ENCODE data around the gene FASTK. TPM values are rescaled to one million over a fixed set of nuclear protein-coding genes. Genes with fewer than 3 reads are reported as not detected.

Gene FASTK
- total RNA-seq, 1 donor from 2014 or later: 82.4 TPM

GRCh38 chr7:151079199-151079910 is 1.3 kb downstream of the FASTK start:
- peak overlapping the region; percentile 91 for H3K4me3 Mint-ChIP-seq
- no peaks in the 10 kb centered on the region for H3K9me3 Mint-ChIP-seq
- no peak overlapping the region for H3K27ac Mint-ChIP-seq (ENCODE audit: unreplicated experiment)
- TF ChIP-seq, protein P1, sequence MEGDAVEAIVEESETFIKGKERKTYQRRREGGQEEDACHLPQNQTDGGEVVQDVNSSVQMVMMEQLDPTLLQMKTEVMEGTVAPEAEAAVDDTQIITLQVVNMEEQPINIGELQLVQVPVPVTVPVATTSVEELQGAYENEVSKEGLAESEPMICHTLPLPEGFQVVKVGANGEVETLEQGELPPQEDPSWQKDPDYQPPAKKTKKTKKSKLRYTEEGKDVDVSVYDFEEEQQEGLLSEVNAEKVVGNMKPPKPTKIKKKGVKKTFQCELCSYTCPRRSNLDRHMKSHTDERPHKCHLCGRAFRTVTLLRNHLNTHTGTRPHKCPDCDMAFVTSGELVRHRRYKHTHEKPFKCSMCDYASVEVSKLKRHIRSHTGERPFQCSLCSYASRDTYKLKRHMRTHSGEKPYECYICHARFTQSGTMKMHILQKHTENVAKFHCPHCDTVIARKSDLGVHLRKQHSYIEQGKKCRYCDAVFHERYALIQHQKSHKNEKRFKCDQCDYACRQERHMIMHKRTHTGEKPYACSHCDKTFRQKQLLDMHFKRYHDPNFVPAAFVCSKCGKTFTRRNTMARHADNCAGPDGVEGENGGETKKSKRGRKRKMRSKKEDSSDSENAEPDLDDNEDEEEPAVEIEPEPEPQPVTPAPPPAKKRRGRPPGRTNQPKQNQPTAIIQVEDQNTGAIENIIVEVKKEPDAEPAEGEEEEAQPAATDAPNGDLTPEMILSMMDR (conservative IDR thresholded peaks at IDR 0.05): no peak
- no peaks in the 10 kb centered on the region for H3K27me3 Mint-ChIP-seq (ENCODE audit: low read depth)
- DNase-seq (ENCODE audit: low read depth, low spot score): no peak
- H3K4me1 Mint-ChIP-seq: peaks cover 22% of the 10 kb centered on the region
- peaks cover 7% of the 10 kb centered on the region for H3K36me3 Mint-ChIP-seq (ENCODE audit: low read depth)

DNA sequence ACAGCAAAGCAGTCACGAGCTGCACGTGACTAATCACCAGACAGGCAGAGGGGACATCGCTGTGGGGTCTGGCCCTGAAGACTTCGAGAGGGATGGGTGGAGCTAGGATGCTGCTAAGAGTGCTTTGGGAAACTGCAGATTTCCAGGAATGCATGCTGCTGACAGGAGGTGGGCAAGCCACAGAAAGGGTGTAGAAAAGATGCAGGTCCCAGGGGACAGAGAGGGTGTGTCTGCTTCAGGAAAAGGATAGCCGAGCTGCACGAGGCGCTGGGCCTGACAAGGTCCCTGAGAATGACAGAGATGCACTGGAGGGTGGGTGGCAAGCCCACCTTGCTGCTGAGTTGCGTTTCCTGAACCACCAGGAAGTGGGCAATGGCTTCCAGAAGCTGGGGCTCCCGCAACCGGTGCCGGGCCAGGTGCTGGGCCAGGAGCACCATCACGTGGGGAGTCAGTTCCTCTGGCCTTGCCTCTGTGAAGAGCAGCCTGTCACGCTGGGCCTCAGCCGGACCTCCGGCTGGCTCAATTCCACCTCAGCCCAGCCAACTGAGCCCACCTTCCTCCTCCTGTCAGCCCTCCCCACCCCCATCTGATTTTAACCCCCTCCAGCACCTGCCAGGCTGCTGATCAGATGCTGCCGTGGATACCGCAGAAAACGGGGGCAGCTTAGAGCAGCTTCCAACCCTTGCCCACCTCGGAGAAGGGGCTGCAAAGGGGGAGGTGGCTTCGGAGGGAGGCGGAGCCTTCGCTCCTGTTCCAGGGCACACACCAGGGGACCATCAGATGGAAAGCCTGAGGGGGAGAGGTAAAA is 2.2 kb downstream of the FASTK start:
- Mint-ChIP-seq H3K27ac (ENCODE audit: unreplicated experiment) (peak overlapping the region; percentile 14), H3K9me3 (no peaks in the 10 kb centered on the region), H3K4me1 (peaks cover 22% of the 10 kb centered on the region), H3K27me3 (ENCODE audit: low read depth) (no peaks in the 10 kb centered on the region), H3K4me3 (peak overlapping the region; percentile 91), H3K36me3 (ENCODE audit: low read depth) (peaks cover 7% of the 10 kb centered on the region)
- TF ChIP-seq, protein P1 (conservative IDR thresholded peaks at IDR 0.05): no peak
- DNase-seq (ENCODE audit: low read depth, low spot score): no peak

DNA sequence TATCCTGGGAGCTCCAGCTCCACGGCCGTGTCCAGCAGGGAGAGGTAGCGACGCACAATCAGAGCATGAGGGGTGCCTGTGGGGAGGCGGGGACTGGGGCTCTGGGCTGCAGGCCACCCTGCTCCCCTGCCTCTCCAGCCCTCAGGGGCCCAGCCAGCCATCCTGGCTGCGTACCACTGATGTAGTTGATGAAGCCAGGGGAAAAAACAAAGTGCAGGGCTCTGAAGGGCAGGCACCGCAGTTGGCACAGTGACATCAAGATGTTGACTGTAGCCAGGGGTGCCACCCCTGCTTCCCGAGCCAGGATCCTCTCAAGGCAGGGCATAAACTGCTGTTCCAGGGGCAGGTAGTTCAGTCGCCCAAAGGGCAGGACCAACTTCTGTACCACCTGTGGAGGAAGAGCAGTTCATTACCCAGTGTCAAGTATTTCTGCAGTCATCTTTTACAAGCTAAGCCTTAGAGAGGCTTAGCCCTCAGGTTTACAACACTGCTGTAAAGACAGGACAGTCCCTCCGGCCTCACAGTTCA is 2.8 kb downstream of the FASTK start:
- Mint-ChIP-seq H3K27ac (ENCODE audit: unreplicated experiment) (peak overlapping the region; percentile 14), H3K9me3 (no peaks in the 10 kb centered on the region), H3K4me3 (peak overlapping the region; percentile 91), H3K4me1 (peaks cover 20% of the 10 kb centered on the region), H3K27me3 (ENCODE audit: low read depth) (no peaks in the 10 kb centered on the region), H3K36me3 (ENCODE audit: low read depth) (peaks cover 7% of the 10 kb centered on the region)
- DNase-seq (ENCODE audit: low read depth, low spot score): no peak
- TF ChIP-seq, protein P1 (conservative IDR thresholded peaks at IDR 0.05): no peak

GRCh38 chr7:151076863-151077704 is 3.5 kb downstream of the FASTK start:
- Mint-ChIP-seq H3K27ac (ENCODE audit: unreplicated experiment) (no peak overlapping the region), H3K4me3 (peak overlapping the region; percentile 57), H3K36me3 (ENCODE audit: low read depth) (peaks cover 7% of the 10 kb centered on the region), H3K27me3 (ENCODE audit: low read depth) (no peaks in the 10 kb centered on the region), H3K4me1 (peaks cover 17% of the 10 kb centered on the region), H3K9me3 (no peaks in the 10 kb centered on the region)
- TF ChIP-seq, protein P1 (conservative IDR thresholded peaks at IDR 0.05): peak; percentile 46
- DNase-seq (ENCODE audit: low read depth, low spot score): peak; percentile 47

DNA sequence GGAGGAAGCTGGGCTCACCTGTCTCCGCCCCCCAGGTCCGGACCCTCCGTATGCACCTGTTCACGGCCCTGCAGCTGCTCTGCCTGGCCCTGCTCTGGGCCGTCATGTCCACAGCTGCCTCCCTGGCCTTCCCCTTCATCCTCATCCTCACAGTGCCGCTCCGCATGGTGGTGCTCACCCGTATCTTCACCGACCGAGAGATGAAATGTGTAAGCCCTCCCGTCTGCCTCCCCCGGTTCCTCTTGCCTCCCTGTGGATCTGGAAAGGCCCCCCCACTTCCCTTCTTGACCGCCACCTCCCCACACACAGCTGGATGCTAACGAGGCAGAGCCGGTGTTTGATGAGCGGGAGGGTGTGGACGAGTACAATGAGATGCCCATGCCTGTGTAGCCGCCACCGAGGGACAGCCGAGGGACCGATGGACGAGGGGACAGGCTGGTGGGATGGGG is 4.6 kb downstream of the FASTK start:
- Mint-ChIP-seq H3K27me3 (ENCODE audit: low read depth) (no peaks in the 10 kb centered on the region), H3K36me3 (ENCODE audit: low read depth) (peaks cover 7% of the 10 kb centered on the region), H3K27ac (ENCODE audit: unreplicated experiment) (no peak overlapping the region), H3K9me3 (no peaks in the 10 kb centered on the region), H3K4me1 (peaks cover 17% of the 10 kb centered on the region), H3K4me3 (peak overlapping the region; percentile 71)
- DNase-seq (ENCODE audit: low read depth, low spot score): no peak
- TF ChIP-seq, protein P1 (conservative IDR thresholded peaks at IDR 0.05): no peak
